OCI-LY7 (cell line): ENCODE results near the gene ZFYVE28. TPM values are rescaled to one million over a fixed set of nuclear protein-coding genes. Genes with fewer than 3 reads are reported as not detected.

ENCODE experiments used
- BruUV-seq: library from RNA; stranded (reverse); fragments of 400-500 nt; replicated peaks from 2 replicates; lab custom pipeline; 2021; lab: Mats Ljungman, UMichigan
- CTCF ChIA-PET: fragments of 300-600 bp; sonication (Branson Sonifier 250); formaldehyde crosslinking; loops from one replicate; lab custom pipeline; 2022; ENCODE audit warnings: antibody characterized with exemption; ENCODE audit not compliant: unreplicated experiment; lab: Charles Lee
- POLR2A ChIA-PET: fragments of 300-600 bp; sonication (Branson Sonifier 250); formaldehyde crosslinking; loops from one replicate; lab custom pipeline; 2022; ENCODE audit warnings: antibody characterized with exemption; lab: Charles Lee
- DNase-seq: peaks from one replicate; pipeline ENCODE4 v3.0.0-alpha.2; 2015; ENCODE audit warnings: low spot score
- H2AFZ ChIP-seq: fragments of 200-600 bp; sonication (generic), shearing (Covaris generic); 2 replicates; pipeline ENCODE4 v1.6.1; 2014; ENCODE audit warnings: mild to moderate bottlenecking, antibody characterized with exemption, low read length, moderate library complexity
- H3K27ac ChIP-seq: fragments of 200-600 bp; sonication (generic); 2 replicates; pipeline ENCODE4 v1.5.1; 2014; ENCODE audit warnings: mixed run types, low read depth, mild to moderate bottlenecking, moderate library complexity, low read length, inconsistent platforms; ENCODE audit not compliant: poor library complexity, severe bottlenecking
- H3K36me3 ChIP-seq: fragments of 200-600 bp; sonication (generic); 2 replicates; pipeline ENCODE4 v1.6.1; 2014; ENCODE audit warnings: mild to moderate bottlenecking, antibody characterized with exemption, low read length, moderate library complexity, mixed read lengths; ENCODE audit not compliant: insufficient read depth
- H3K4me1 ChIP-seq: fragments of 200-600 bp; sonication (generic); 2 replicates; pipeline ENCODE4 v1.5.1; 2014; ENCODE audit warnings: mild to moderate bottlenecking, low read length; ENCODE audit not compliant: insufficient read depth, poor library complexity, severe bottlenecking
- H3K4me2 ChIP-seq: fragments of 200-600 bp; sonication (generic); 2 replicates; pipeline ENCODE4 v1.6.1; 2014; ENCODE audit warnings: mild to moderate bottlenecking, low read length
- H3K4me3 ChIP-seq: fragments of 200-600 bp; sonication (generic); 2 replicates; pipeline ENCODE4 v1.5.1; 2014; ENCODE audit warnings: mild to moderate bottlenecking, low read depth, low read length; ENCODE audit not compliant: poor library complexity, severe bottlenecking
- H3K79me2 ChIP-seq: fragments of 200-600 bp; sonication (generic); 2 replicates; pipeline ENCODE4 v1.6.1; 2016; ENCODE audit warnings: low read depth, mild to moderate bottlenecking, low read length, moderate library complexity, mixed read lengths; ENCODE audit not compliant: insufficient read depth
- H3K9me2 ChIP-seq: fragments of 200-600 bp; sonication (generic); 2 replicates; pipeline ENCODE4 v1.6.1; 2016; ENCODE audit warnings: mild to moderate bottlenecking, low read length, mixed read lengths; ENCODE audit not compliant: insufficient read depth
- H3K9me3 ChIP-seq: fragments of 200-600 bp; sonication (generic); 2 replicates; pipeline ENCODE4 v1.6.1; 2014; ENCODE audit warnings: mild to moderate bottlenecking, mixed run types, low read length, mixed read lengths
- H4K20me1 ChIP-seq: fragments of 200-600 bp; sonication (generic); 2 replicates; pipeline ENCODE4 v1.6.1; 2014; ENCODE audit warnings: mild to moderate bottlenecking, antibody characterized with exemption, low read length, moderate library complexity, mixed read lengths; ENCODE audit not compliant: insufficient read depth
- EZH2phosphoT487 ChIP-seq: fragments of 200-600 bp; sonication (generic); IDR thresholded peaks from 2 replicates; pipeline ENCODE4 v1.6.1; 2018; ENCODE audit warnings: low read depth, borderline replicate concordance, mild to moderate bottlenecking, mixed run types, antibody characterized with exemption, low read length, moderate library complexity, mixed read lengths
- intact Hi-C: fragments of 100-400 bp; cut with micrococcal nuclease; formaldehyde crosslinking; loops from one replicate; pipeline ENCODE4 v1.10.0; 2022; ENCODE audit not compliant: unreplicated experiment
- total RNA-seq, 2 experiments: library from RNA; depleted of rRNA in 1 of 2; stranded (reverse); fragments of >200 nt in 1 of 2; shearing (Covaris generic) in 1 of 2; gene quantifications; 2 replicates each; pipeline ENCODE4 v1.2.3, GENCODE V29; 2014 to 2022
- TF ChIP-seq, protein P1 (sequence below): fragments of 200-600 bp; sonication (generic); conservative IDR thresholded peaks from 2 replicates; pipeline ENCODE4 v1.5.1; 2014; ENCODE audit warnings: mild to moderate bottlenecking, antibody characterized with exemption, low read length, moderate library complexity, mixed read lengths

Gene ZFYVE28
- total RNA-seq, 2 experiments from 2014 or later = 0.32 TPM; not detected in 1

DNA sequence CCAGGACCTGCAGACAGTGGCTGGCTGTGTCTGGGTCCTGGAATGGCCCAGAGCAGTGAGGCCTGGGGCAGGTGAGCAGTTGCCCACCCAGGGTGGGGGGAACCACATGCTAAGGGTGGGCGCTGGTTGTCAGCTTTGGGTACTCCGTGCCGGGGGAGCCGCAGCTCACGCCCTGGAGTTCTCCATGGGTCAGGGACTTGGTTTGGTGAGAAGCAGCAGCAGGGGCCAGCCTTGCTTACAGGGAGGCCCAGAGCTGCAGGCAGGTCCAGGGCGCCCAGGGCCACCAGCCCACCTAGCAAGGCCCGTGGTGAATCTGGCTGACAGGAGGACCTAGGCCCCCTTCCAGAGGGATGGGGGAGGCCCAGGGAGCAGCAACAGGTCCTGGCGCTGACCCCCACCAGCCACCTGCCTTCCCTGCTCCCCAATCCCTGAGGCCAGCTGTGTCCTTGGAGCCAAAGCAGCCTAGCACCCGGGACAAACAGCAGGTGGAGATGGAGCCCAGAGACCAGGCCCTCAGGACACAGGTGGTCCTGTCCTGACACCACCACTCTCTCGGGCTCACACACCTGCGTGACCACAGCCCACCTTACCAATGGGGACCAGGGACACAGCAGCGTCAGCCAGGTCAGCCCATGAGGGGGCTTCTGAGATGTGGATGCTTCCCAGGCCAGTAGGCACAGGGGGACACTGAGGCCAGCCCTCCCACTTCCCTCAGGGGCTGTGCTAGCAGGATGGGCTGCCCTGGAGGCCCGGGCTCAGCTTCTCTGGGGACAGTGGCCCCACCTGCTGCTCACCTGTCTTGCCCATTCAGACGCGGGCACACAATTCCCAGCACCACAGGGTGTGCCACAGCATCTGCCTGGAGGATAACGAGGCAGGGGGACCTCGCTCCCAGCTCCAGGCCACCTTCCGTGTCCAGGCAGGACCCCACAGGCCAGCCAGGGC, 160.1 kb downstream of the ZFYVE28 start:
- H4K20me1 ChIP-seq = no peaks in the 10 kb centered on the region
- H3K4me3 ChIP-seq = no peak overlapping the region
- BruUV-seq = no TSS peak
- intact Hi-C loops = no loop called here
- no peaks in the 10 kb centered on the region for H3K9me3 ChIP-seq
- no peak overlapping the region for H3K4me2 ChIP-seq
- no peak overlapping the region for H2AFZ ChIP-seq
- H3K4me1 ChIP-seq = peaks cover 7% of the 10 kb centered on the region
- H3K79me2 ChIP-seq = no peaks in the 10 kb centered on the region
- no peak for DNase-seq
- POLR2A ChIA-PET = no interaction called here
- TF ChIP-seq, protein P1, sequence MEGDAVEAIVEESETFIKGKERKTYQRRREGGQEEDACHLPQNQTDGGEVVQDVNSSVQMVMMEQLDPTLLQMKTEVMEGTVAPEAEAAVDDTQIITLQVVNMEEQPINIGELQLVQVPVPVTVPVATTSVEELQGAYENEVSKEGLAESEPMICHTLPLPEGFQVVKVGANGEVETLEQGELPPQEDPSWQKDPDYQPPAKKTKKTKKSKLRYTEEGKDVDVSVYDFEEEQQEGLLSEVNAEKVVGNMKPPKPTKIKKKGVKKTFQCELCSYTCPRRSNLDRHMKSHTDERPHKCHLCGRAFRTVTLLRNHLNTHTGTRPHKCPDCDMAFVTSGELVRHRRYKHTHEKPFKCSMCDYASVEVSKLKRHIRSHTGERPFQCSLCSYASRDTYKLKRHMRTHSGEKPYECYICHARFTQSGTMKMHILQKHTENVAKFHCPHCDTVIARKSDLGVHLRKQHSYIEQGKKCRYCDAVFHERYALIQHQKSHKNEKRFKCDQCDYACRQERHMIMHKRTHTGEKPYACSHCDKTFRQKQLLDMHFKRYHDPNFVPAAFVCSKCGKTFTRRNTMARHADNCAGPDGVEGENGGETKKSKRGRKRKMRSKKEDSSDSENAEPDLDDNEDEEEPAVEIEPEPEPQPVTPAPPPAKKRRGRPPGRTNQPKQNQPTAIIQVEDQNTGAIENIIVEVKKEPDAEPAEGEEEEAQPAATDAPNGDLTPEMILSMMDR = no peak
- TF ChIP-seq EZH2phosphoT487 = no peak
- CTCF ChIA-PET = no interaction called here
- H3K27ac ChIP-seq = no peak overlapping the region
- H3K36me3 ChIP-seq = no peaks in the 10 kb centered on the region
- H3K9me2 ChIP-seq = no peaks in the 10 kb centered on the region

DNA sequence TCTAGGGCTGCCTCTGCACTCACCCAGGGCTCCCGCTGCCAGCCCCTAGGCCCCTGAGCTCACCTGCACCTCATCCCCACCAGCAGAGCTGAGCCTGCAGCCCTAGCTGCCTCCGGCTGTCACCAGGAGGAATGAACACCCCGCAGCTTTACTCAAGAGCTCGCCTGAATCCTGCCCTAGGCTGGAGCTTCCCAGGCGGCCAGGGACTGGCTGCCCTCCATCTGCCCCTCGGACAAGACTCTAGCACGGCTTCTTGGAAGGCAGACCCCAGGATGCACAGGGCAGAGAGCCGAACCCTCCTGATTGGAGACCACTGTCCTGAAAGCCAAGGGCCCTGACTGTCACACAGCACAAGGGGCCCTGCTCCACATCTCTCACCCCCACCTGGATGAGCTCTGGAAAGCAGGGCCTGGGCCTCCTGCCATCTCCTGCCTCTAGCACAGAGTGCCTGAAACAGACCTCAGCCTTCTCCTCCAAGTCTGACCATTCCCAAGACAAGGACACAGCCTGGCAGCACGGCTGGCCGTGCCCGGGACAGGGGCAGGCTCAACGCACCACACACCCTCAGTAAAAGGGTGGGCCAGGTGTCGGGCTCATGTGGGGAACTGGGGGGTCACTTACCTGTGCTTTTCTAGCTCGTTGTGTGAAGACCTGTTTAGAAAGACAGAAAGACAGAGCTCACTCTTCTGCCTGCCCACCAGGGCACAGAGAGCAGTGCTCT, 160.9 kb downstream of the ZFYVE28 start:
- Histone ChIP-seq H4K20me1 (no peaks in the 10 kb centered on the region), H3K4me2 (no peak overlapping the region), H3K79me2 (no peaks in the 10 kb centered on the region), H3K27ac (no peak overlapping the region), H3K36me3 (no peaks in the 10 kb centered on the region), H3K9me2 (no peaks in the 10 kb centered on the region), H3K9me3 (no peaks in the 10 kb centered on the region), H3K4me1 (peaks cover 3% of the 10 kb centered on the region), H2AFZ (no peak overlapping the region), H3K4me3 (no peak overlapping the region)
- intact Hi-C loops = no loop called here
- ChIA-PET CTCF (no interaction called here), POLR2A (interaction anchor here (0.5 kb wide), 1 partner anchor 223 kb away, joined by 4 read pairs; no protein-coding TSS in a partner anchor)
- no peak for TF ChIP-seq EZH2phosphoT487
- TF ChIP-seq, protein P1 = no peak
- no TSS peak for BruUV-seq
- no peak for DNase-seq
